ENCODE data around the gene DNAJC12. TPM values are rescaled to one million over a fixed set of nuclear protein-coding genes. Genes with fewer than 3 reads are reported as not detected.
"Not testable (repeated sequence)": the region's sequence is repeated elsewhere in the genome, so short reads cannot be mapped to it uniquely, and the experiment has no call there.

The DNAJC12 gene
- polyA plus RNA-seq, 2 of the 4 experiments (the other 2 are of a cell fraction): 19.1 to 80.0 TPM

- CTCF ChIA-PET: interaction anchor here (1.2 to 1.9 kb wide), 4 partner anchors 29 to 98 kb away, joined by 3 to 12 read pairs (median 5); no protein-coding TSS in a partner anchor
- 57% methylated on average over 13 of the region's 13 CpGs for WGBS (ENCODE audit: missing lambda C conversion rate)
Observed at GRCh38 chr10:67883710-67884312, 45.8 kb upstream of the DNAJC12 start.

GRCh38 chr10:67878133-67878532, 40.1 kb upstream of the DNAJC12 start:
- no peak for FAIRE-seq
- WGBS (ENCODE audit: missing lambda C conversion rate): 84% methylated on average over 7 of the region's 7 CpGs
- Histone ChIP-seq H3K9me3 (no peaks in the 10 kb centered on the region), H3K4me1 (no peaks in the 10 kb centered on the region), H3K27ac (no peak overlapping the region), H3K4me2 (no peak overlapping the region), H3K4me3 (no peak overlapping the region)
- DNase-seq (ENCODE audit: low read depth in 1 of 2, low spot score in 1 of 2): no peak
- TF ChIP-seq HES2 (IDR thresholded peaks at IDR 0.05) (no peak), EP300 (IDR thresholded peaks at IDR 0.05) (no peak), HDAC2 (IDR thresholded peaks at IDR 0.05) (no peak), E2F6 (IDR thresholded peaks at IDR 0.05; ENCODE audit: borderline replicate concordance, low read depth) (no peak), POLR2A (IDR thresholded peaks at IDR 0.05; ENCODE audit: low read length) (no peak), JUN (IDR thresholded peaks at IDR 0.05) (no peak), CHD2 (IDR thresholded peaks at IDR 0.05; ENCODE audit: low read length, partially characterized antibody) (no peak), MAX (IDR thresholded peaks at IDR 0.05) (no peak), TFCP2L1 (CRISPR knock-in tag; IDR thresholded peaks at IDR 0.05) (no peak), KDM5A (IDR thresholded peaks at IDR 0.05) (no peak), CBX8 (IDR thresholded peaks at IDR 0.05) (no peak), NFE2L2 (conservative IDR thresholded peaks at IDR 0.05; ENCODE audit: low read length) (no peak), JUNB (IDR thresholded peaks at IDR 0.05) (no peak), CBX2 (IDR thresholded peaks at IDR 0.05; ENCODE audit: borderline replicate concordance, low read depth) (no peak), MYC (IDR thresholded peaks at IDR 0.05; ENCODE audit: borderline replicate concordance, low read length) (no peak)
- ChIA-PET CTCF (interaction anchor here (1.2 to 1.5 kb wide), 3 partner anchors 12 to 90 kb away, joined by 4 to 5 read pairs (median 4); no protein-coding TSS in a partner anchor), POLR2A (interaction anchor here (0.6 kb wide), 1 partner anchor 843 kb away, joined by 3 read pairs; the partner anchor contains the start of gene CCAR1)
- ATAC-seq: no peak

More at GRCh38 chr10:67883710-67884312, 45.8 kb upstream of the DNAJC12 start:
- H3K4me1 ChIP-seq: peaks cover 11% of the 10 kb centered on the region
- no peaks in the 10 kb centered on the region for H3K9me3 ChIP-seq
- ATAC-seq (peak in 1 of 2 experiments; percentile 37; a peak in 4 of 6 replicates), FAIRE-seq (no peak), DNase-seq (ENCODE audit: low read depth in 1 of 2, low spot score in 1 of 2) (no peak)
- peak overlapping the region; percentile 94 to 95 for H3K27ac ChIP-seq
- H3K4me2 ChIP-seq: peak overlapping the region; percentile 84
- no peak for TF ChIP-seq E2F6 (IDR thresholded peaks at IDR 0.05; ENCODE audit: borderline replicate concordance, low read depth)
- TF ChIP-seq SREBF2 (IDR thresholded peaks at IDR 0.05): no peak
- TF ChIP-seq ZSCAN20 (CRISPR knock-in tag; IDR thresholded peaks at IDR 0.05): no peak
- no peak for TF ChIP-seq KDM5A (IDR thresholded peaks at IDR 0.05)
- no peak for TF ChIP-seq HEYL (CRISPR knock-in tag; IDR thresholded peaks at IDR 0.05)
- TF ChIP-seq HDAC2 (IDR thresholded peaks at IDR 0.05): no peak
- TF ChIP-seq RNF2 (IDR thresholded peaks at IDR 0.05; ENCODE audit: borderline replicate concordance, low read depth): no peak
- TF ChIP-seq TP53 (CRISPR knock-in tag; IDR thresholded peaks at IDR 0.05): no peak
- POLR2A ChIA-PET: interaction anchor here (0.6 to 1.4 kb wide), 9 partner anchors 9 to 944 kb away, joined by 3 to 4 read pairs (median 3); partner anchors contain the start of genes PBLD and STOX1
- H3K4me3 ChIP-seq: peak overlapping the region; percentile 69

- ChIA-PET CTCF (interaction anchor here (1.2 to 1.5 kb wide), 3 partner anchors 11 to 89 kb away, joined by 4 to 5 read pairs (median 4); no protein-coding TSS in a partner anchor), POLR2A (interaction anchor here (0.6 to 0.7 kb wide), 2 partner anchors 844 to 875 kb away, joined by 3 read pairs; partner anchors contain the start of gene CCAR1)
- H3K9me3 ChIP-seq; FAIRE-seq; DNase-seq (ENCODE audit: low read depth in 1 of 2, low spot score in 1 of 2); H3K4me2 ChIP-seq; H3K4me3 ChIP-seq; ATAC-seq; H3K27ac ChIP-seq; H3K4me1 ChIP-seq: not testable (repeated sequence)
- 94% methylated on average over 11 of the region's 11 CpGs for whole genome bisulfite sequencing (ENCODE audit: missing lambda C conversion rate)
Observed at GRCh38 chr10:67877421-67877820, 39.4 kb upstream of the DNAJC12 start.

Data from A549 (cell line).